Measurements from ENCODE around the gene CROCC2.

CROCC2 gene

DNA sequence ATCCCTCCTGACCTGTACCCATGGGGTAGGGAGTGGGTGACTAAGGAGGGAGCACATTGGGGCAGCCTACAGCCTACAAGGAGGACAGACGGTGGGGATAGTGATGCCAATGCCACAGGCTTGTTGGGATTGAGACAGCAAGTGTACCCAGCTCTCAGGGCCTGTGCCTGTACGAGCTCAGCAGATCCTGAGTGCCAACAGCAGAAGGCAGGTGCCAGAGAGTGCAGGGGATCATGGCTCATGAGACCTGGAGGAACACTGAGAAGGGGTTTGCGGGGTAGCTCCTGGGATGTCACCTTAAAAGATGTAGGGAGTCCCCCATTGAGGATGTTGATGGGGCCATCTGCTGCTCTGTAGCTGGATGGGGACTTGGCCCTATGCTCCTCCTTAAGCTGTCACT is 82.0 kb downstream of the CROCC2 start:
- DNase-seq (ENCODE audit: low spot score): no peak

DNA sequence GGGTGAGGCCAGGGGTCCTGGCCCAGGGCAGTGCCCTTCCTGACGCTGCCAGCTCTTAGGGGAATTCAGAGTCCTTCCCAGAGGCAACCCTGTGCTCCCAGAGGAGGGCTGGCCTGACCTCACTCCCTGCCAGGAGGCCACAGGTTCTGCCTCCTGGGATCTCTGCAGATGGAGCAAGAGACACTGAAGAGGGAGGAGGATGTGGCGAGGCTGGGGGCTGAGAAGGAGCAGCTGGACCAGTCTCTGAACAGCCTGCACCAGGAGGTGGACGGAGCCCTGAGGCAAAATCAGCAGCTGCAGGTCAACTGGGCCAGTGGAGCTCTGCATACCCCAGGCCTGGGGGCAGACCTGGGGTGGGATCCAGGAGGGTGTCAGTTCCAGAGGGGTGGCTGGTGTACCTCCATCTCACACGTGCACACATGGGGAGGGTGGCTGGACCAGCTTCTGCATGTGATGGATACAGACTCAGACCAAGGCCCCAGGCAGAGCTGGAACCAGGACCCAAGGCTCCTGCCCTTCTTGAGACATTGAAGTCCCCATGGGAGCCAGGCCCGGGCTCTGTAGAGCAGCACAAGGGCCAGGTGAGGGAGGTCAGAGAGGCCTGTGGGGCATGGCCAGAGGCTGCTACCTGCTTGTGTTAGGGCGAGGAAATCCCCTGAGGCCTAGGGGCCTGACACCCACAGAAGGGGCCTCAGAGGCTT is 82.6 kb downstream of the CROCC2 start:
- DNase-seq (ENCODE audit: low spot score): no peak

DNA sequence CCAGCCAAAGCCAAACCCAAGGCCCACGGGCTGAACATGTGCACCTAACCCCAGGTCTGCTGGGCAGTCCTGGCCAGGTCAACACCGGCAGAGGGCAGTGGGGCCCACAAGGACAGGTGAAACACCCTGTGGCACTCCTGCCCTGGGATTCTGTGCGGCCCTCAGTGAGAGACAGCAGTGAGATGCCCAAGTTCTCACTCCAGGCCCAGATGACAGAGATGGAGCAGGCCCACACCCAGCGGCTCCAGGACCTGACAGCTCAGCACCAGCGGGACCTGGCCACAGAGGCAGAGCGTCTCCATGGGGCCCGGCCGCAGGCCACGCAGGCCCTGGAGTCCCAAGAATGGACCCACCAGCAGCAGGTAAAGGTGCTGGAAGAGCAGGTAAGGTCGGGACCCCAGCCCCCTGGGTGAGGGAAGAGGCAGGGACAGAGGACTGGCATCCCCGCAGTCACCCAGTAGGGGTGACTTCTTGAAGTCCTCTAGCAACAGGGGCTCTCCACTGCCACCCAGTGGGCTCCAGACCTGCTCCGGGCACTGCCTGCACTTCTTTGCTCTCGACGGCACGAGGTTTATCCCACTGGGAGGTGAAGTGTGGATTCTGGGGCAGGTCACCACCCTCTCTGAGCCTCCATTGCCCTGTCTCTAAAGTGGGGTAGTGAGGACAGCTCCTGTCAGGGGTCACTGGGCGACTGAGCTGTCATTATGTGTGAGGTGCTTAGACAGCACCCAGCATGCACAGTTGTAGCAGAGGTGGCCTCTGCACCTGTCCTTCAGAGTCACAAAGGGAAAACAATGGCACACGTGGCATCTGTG is 83.5 kb downstream of the CROCC2 start:
- peak; percentile 32 for DNase-seq (ENCODE audit: low spot score)

DNA sequence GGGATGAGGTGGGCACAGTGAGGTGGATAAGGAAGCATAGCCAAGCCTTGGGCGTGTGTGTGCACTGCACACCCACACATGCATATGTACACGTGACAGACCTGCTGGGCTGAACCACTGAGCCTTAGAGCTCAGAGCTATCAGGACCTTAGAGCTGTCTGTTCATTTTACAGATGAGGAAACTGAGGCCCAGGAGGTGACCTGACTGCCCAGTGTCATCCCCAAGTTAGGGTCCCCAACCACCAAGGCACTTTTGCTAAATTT is 84.1 kb downstream of the CROCC2 start:
- peak; percentile 39 for DNase-seq (ENCODE audit: low spot score)

DNA sequence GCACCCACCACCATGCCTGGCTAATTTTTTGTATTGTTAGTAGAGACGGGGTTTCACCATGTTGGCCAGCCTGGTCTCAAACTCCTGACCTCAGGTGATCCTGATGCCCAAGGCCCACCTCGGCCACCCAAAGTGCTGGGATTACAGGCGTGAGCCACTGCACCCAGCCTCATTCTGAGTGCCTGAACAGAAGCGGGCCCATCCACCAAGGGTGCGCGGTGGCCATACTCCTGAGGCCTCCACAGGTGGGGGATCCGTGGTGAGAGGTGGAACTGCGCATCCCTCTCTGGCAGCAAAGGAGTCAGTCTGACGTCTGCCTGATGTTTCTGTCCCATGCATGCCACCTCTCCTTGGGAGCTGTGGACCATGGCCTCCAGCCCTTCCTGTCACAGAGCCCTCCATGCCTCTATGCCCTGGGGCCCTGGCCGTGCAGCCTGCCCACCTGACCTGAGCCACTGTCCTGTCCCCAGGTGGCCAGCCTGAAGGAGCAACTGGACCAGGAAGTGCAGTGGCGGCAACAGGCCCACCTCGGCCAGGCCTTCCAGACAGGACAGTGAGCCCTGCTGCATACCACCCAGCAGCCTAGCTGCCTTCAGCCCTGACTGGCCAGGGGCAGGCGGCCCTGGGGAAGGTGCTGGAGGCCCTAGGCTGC is 84.7 kb downstream of the CROCC2 start:
- DNase-seq (ENCODE audit: low spot score): no peak

DNA sequence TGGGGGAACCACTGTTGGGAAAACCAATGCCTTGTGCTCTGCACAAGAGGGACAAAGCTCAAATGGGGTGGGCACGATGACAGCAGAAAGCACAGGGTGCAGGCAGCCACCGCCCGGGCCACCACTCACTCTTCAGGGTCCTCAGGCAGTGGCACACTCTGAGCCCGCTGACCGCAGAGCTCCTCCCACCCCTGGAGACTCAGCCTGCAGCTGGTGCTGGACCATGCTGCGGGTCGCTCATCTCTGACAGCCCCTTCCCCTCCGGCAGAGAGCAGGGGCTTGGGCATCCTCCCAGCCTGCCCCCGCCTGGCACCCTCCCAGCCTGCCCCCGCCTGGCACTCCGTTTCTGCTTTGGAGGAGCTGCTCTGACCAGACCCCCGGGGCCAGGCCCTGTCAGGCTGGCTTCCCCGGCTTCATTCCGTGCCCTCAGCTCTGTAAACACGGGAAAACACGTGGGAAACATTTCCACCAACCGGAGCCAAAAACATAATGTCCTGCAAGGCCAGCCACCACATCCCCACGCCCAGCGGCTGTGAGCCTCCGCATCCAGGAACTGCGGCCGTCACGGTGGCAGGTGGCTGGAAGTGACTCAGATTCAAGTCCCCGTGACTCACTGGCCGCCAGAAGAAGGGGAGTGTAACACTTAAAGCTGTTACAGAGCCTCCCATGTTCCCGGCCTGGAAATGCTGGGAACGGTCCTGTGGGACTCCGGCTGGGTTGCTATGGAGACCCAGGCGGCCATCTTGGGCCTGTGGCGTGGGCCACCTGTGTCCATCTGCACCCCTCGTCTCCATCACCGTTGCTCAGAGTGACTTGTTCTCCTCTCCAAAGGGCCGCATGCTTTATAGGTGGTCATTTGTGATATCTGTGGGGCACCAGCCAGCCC is 85.5 kb downstream of the CROCC2 start:
- peak; percentile 97 for DNase-seq (ENCODE audit: low spot score)

DNA sequence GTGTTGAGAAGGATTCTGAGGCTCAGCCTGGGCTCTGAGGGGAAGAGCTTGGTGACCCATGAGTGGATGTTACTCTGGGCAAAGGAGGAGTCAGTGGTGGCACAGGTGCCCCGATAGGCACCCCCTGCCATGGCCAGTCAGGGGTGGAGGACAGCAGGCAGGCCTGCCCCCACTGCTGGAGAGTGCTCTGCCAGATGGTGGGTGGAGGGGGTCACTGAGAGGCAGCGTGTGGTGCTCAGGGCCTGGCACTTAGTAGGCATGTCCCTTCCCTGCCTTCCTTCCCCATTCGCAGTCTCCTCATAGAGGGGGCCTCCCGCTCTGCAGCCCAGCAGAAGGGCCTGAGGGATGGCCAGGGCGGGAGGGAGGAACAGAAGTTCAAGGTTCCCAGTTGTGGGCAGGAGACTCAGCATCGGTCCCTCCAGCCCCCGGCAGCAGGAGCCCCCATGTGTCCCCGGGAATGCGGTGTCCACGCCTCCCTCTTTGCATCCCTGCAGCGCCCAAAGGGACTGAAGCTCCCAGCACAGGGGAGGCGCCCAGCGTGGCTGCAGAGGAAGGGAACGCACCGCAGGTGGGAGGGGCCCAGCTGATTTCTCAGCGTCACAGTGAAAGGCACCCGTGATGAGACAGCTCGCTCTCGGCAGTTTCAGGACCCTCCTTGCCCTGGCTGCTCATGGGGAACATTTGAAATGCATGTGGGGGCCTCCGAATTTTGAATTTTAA is 86.6 kb downstream of the CROCC2 start:
- no peak for DNase-seq (ENCODE audit: low spot score)

DNA sequence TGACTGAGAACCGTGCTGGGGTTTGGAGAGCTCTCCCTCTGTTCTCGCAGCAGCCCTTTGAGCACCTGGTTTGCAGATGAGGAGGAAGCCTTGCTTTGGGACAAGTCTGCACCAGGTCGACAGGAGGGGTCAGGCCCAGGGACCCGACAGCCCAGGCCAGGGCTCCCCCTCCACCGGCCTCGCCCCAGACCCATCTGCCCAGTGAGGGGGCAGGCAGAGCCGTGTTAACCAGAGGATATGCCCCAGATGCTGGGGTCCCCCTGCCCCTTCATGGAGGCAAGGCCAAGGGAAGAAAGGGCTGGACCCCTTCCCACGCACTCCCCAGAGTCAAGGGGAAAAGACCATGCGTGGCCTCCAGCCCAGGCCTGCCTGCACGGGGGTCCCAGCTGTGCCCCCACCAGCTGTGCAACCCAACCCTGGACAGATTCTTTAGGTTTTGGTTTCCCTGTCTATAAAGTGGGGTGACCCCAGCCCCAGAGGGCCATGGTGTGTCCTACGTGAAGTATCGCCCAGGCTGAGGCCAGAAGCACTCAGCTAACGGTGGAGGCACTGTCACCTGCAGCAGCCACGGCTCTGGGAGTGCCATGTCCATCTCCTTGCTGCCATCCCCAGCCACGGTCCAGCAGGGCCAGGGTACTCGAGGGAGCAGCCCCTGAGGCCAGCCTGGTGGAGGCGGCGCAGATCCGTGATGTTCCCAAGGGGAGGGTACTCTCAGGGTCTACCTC is 87.5 kb downstream of the CROCC2 start:
- DNase-seq (ENCODE audit: low spot score): no peak

DNA sequence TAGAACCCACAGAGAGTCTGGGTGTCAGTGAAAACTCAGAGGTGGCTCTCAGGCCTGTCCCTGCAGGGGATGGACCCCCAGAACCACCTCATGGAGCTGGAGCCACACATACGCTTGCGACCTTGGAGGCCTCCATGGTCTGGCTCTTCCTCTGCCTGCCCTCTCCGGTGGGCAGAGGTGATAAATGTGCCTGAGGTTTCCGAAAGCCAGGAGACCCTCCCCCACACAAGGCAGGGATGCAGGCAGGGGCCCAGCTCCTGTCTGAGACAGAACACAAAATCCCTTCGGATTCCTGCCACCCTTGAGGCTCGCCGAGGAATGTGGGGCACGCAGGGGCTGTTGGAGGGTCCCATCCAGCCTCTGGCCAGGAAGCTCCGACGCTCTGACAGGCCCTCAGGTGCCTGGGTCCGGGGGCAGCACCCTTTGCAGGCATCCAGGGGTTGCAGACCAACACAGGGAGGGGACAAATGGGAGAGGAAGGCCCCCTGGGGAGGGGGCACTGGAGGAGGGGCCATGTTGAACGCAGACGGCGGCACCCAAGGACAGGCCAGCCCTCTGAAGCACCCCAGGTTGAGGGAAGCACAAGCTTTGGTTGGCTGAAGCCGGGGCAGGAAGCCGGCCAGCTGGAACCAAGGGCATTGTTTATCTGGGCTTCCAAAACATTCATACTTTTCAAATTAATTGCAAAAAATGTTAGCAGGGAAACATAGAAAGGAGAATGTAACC is 88.2 kb downstream of the CROCC2 start:
- DNase-seq (ENCODE audit: low spot score): no peak

DNA sequence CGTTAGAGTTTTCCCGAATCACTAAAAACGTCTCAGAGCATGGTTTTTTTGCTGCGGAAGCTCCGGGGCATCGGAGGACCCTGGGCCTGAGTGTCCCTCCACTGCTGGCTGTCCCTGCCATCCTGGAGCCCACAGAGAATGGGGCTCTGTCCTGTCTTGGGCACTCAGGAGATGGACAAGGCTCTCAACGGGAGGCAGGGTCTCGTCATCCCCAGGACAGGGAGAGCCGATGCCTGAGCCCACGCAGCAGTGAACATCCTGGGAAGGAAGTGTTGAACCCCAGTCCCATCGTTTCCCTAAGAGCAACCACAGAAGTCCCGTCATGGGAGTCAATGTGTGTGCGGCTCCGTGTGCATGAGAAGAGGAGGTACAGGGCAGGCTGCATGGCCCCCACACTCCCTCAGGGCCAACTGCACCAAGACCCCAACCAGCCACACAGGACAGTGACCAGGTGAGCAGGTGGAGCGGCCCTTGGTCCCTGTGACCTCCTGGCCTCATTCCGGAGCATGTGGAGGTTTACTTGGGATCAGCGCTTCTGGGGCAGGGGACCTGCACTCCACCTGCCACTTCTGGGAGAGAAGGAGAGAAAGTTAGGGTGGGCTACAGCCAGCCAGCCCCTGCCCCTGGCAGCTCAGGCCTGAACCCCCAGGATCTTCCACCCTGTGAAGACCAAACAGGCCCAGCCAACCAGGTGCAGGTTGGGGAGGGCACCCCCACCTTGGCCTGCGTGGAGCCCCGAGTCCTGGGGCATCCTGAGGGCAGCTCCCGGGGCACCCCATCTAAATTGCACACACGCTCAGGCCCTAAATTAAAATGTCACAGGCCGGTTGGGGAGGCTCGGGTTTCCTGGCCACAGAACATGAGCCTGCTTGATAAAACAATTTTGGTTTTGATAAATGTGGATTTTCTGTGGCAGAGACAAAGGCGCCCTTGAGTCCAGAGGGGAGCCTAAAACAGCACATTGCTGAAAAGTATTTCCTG is 89.2 kb downstream of the CROCC2 start:
- no peak for DNase-seq (ENCODE audit: low spot score)

DNA sequence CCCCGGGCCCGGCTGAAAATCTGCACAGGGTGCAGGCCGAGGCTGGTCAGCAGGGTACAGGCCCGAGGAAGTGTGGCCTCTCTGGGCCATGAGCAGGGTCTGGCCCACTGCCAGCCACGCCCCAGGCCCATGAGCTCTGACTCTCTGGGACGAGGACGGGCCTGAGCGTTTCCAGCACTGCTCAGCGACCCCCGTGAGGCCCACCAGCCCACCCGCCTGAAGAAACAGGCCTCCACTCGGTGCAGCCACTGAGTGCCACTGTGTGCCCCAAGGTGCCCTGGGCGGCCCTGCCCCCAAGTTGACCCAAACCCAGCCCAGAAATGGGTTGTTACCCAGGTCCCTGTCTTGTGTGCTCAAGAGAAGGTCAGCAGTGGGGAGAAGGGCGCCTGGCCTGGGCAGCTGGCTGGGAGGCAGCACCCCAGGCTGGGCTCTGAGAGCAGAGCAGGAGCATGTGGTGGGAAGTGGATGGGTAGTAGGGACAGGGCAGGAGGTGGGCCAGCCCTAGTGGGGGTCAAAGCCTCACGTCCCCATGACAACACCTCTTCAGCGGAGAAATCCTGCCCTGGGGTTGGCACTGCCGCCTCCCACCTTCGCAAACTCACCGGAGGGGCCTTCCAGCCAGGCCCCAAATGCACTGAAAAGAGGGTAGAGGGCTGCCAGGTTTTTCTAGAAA is 90.2 kb downstream of the CROCC2 start:
- no peak for DNase-seq (ENCODE audit: low spot score)

DNA sequence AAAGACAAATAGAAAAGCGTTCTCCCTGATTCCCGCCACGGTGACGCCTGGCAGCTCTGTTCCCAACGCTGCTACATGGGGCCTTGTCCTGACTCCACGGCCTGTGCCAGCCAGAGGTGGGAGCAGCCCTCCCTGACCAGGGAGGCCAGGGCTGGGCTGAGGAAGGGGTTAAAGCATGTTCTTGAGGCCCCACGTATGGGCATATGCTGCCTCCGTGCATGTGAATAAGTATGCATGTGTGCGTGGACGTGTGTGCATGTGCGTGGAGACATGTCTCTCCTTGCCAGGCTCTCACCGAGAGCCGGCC is 90.7 kb downstream of the CROCC2 start:
- no peak for DNase-seq (ENCODE audit: low spot score)

DNA sequence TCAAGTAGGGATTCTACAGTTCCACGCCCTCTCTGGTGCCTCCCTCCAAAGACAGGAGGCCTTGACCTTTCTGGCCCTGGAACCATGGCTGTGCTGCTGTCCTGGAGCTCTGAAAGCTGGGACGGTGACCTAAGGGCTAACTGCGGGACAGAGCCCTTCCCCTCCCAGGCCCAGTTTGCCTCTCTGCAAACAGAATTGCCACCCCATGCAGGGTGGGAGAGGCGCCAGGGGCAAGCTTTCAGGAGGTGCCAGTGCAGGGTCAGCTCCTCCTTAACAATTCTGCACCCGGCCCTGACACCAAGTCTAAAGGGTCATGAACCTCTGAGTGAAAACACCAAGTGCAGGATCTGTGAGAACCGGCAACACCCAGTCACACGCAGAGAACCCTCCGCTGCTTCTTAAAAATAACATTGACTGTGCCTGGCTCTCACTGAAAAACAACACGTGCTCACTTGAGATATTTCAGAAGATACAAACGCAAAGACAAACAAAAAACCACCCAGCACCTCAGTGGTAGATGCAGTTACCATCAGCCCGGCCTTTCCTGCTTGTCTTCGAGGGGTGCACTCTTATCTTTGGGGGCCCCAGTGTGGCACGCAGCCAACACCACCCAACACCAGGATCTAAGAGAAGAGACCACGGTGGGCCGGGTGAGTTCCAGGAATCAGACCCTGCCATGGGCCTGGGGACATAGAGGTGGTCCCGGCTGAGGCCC is 91.2 kb downstream of the CROCC2 start:
- no peak for DNase-seq (ENCODE audit: low spot score)

DNA sequence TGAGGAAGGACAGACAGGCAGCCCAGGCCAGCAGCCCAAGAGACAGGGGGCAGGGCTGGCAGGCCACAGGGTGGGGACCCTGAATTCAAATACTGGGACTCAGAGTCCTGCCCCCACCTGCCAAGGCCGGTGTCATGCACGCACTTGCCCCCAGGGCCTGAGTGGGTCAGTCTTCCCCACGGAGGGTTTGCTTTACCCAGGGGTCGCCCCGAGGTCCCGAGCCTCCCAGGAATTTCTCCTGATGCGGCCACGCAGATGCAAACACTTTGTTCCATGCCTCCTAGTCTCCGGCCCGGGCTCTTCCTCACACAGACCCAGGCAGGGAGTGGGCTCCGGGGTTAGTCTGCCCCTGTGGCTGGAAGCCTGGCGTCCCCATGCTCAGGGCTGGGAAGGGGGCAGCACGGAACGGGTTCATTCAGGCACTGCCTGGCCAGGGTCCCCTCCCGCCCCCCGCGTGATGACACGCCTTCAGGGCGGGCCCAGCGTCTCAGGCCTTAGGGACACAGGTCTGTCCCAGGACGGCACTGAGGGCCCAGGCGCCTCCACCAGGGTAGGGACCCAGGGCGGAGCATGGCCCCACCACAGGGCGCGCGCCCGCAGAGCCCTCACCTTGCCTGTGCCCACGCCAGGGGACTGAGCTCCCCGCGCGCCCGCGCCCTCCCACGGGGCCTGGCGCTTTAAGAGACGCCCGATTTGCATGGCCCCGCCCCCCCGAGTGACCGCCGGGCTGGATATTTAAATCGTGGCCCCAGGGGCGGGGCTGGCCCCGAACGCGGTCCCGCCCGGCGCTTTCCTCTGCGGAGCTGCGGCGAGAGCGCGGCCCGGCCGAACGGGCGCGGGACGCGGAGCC is 91.9 kb downstream of the CROCC2 start, which contains the start of gene SNED1:
SNED1 (plus strand) TSS at position 763 of the 850 bp plus-strand sequence. CDS start 220 bp downstream, outside the sequence.
- peak; percentile 66 for DNase-seq (ENCODE audit: low spot score)

DNA sequence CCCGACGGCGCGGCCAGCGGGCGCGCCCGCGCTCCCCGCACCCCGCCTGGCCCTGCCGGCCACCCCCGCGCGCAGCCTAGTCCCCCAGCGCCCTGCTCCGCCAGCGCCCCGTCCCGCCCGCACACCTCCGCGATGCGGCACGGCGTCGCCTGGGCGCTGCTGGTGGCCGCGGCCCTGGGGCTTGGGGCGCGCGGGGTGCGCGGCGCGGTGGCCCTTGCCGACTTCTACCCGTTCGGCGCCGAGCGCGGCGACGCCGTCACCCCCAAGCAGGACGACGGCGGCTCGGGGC is 92.5 kb downstream of the CROCC2 start:
- no peak for DNase-seq (ENCODE audit: low spot score)

DNA sequence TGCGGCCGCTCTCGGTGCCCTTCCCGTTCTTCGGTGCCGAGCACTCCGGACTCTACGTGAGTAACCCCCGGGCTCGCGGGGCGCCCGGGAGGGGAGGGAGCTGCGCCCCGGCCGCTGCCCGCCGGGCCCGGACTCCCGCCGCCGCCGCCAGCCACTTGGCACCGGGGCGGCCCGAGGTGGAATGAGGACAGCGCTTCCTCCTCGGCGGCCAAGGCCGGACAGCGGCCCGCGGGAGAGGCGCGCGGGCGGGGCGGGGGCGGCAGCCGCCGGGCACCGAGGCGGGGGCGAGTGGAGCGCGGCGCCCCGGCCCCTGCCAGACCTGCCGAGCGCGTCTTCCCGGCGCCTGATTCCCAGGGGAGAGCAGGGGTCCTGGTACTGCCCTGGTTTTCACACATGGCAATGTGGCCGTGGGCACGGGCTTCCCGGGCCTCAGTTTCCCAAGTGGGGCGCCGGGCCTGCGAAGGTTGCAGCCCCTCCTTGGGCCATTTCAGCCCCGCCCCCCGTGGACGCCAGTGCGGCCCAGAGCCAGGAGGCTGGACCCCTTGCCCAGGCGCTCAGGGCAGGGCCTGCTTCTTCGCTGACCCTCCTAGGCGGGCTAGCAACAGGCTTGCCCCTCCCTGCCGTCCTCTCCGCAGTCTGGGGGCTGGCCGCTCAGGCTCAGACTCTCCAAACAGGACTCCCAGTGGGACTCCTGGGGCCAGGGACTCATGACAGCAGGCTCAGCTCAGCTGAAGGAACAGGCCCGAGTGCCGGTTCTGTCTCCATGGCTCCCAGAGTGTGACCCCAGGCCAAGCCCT is 93.1 kb downstream of the CROCC2 start:
- DNase-seq (ENCODE audit: low spot score): no peak

All from SW480 (cell line).